Tongue (tissue), 2 donors: ENCODE measurements around the gene UBXN7. TPM values are rescaled to one million over a fixed set of nuclear protein-coding genes. Genes with fewer than 3 reads are reported as not detected.
A peak's percentile ranks its signal among the peaks of the same experiment; 100 is the strongest.
"Not testable (repeated sequence)": the region's sequence is repeated elsewhere in the genome, so short reads cannot be mapped to it uniquely, and the experiment has no call there.

Source experiments
- DNase-seq: peaks from one replicate; pipeline ENCODE4 v3.0.0-alpha.2; 2015
- total RNA-seq: library from RNA; depleted of rRNA; stranded (reverse); fragments of >200 nt; gene quantifications from one replicate; pipeline ENCODE4 v1.2.3, GENCODE V29; 2014

The UBXN7 gene
- total RNA-seq, 1 donor from 2014 or later = 26.1 TPM

GRCh38 chr3:196355668-196356067, 76.6 kb downstream of the UBXN7 start:
- DNase-seq = no peak

GRCh38 chr3:196354132-196354531, 78.1 kb downstream of the UBXN7 start:
- no peak for DNase-seq

- no peak for DNase-seq
Measured at GRCh38 chr3:196351541-196351940, 80.7 kb downstream of the UBXN7 start.

GRCh38 chr3:196350067-196350466, 82.2 kb downstream of the UBXN7 start:
- no peak for DNase-seq

GRCh38 chr3:196348698-196349097, 83.5 kb downstream of the UBXN7 start:
- no peak for DNase-seq

GRCh38 chr3:196344663-196345062, 87.6 kb downstream of the UBXN7 start:
- no peak for DNase-seq

- not testable (repeated sequence) for DNase-seq
Measured at GRCh38 chr3:196343917-196344316, 88.3 kb downstream of the UBXN7 start.

GRCh38 chr3:196341137-196341536, 91.1 kb downstream of the UBXN7 start:
- no peak for DNase-seq

GRCh38 chr3:196340466-196340865, 91.8 kb downstream of the UBXN7 start:
- no peak for DNase-seq

- DNase-seq = no peak
Measured at GRCh38 chr3:196339493-196340254, 92.6 kb downstream of the UBXN7 start.

GRCh38 chr3:196339044-196339443, 93.2 kb downstream of the UBXN7 start:
- DNase-seq = no peak

GRCh38 chr3:196336319-196337145, 95.7 kb downstream of the UBXN7 start:
- peak; percentile 36 for DNase-seq

GRCh38 chr3:196335503-196335948, 96.7 kb downstream of the UBXN7 start:
- no peak for DNase-seq

GRCh38 chr3:196334982-196335381, 97.2 kb downstream of the UBXN7 start:
- no peak for DNase-seq

- no peak for DNase-seq
Measured at GRCh38 chr3:196332168-196332567, 100.1 kb downstream of the UBXN7 start.

GRCh38 chr3:196327405-196327804, 104.8 kb downstream of the UBXN7 start:
- DNase-seq = no peak

- DNase-seq = no peak
Measured at GRCh38 chr3:196326936-196327335, 105.3 kb downstream of the UBXN7 start.

- DNase-seq = peak; percentile 91
Measured at GRCh38 chr3:196323691-196324090, 108.5 kb downstream of the UBXN7 start.

GRCh38 chr3:196323016-196323415, 109.2 kb downstream of the UBXN7 start:
- DNase-seq = no peak

- no peak for DNase-seq
Measured at GRCh38 chr3:196321162-196321561, 111.1 kb downstream of the UBXN7 start.

GRCh38 chr3:196320137-196320536, 112.1 kb downstream of the UBXN7 start:
- no peak for DNase-seq

GRCh38 chr3:196317687-196318467, 114.3 kb downstream of the UBXN7 start, which contains the start of gene DYNLT2B:
TSS of gene DYNLT2B (minus strand) at chr3:196318240. CDS start at chr3:196318152, 88 bp downstream.
- peak; percentile 96 for DNase-seq
